Progenitor cell of endocrine pancreas (in vitro differentiated cells): ENCODE measurements around the gene TPCN2. TPM values are rescaled to one million over a fixed set of nuclear protein-coding genes. Genes with fewer than 3 reads are reported as not detected.

Experiments used
- DNase-seq: peaks from one replicate; pipeline ENCODE4 v3.0.0; 2021; ENCODE audit warnings: low spot score; ENCODE audit not compliant: unreplicated experiment
- H3K27ac Mint-ChIP-seq: 2 replicates; pipeline ENCODE4 v1.8.0; 2021; ENCODE audit warnings: mild to moderate bottlenecking, moderate library complexity, mixed read lengths
- H3K27me3 Mint-ChIP-seq: 2 replicates; pipeline ENCODE4 v1.8.0; 2021; ENCODE audit warnings: mixed read lengths
- H3K36me3 Mint-ChIP-seq: 2 replicates; pipeline ENCODE4 v1.8.0; 2022; ENCODE audit warnings: mixed read lengths; ENCODE audit not compliant: insufficient read depth
- H3K4me1 Mint-ChIP-seq: 2 replicates; pipeline ENCODE4 v1.8.0; 2021; ENCODE audit warnings: low read depth, mixed read lengths
- H3K4me3 Mint-ChIP-seq: 2 replicates; pipeline ENCODE4 v1.8.0; 2021; ENCODE audit warnings: low read depth, mild to moderate bottlenecking, moderate library complexity, mixed read lengths
- H3K9me3 Mint-ChIP-seq: 2 replicates; pipeline ENCODE4 v1.8.0; 2021; ENCODE audit warnings: low read depth, mixed read lengths
- CTCF ChIP-seq: fragments of 200-600 bp; sonication (generic); IDR thresholded peaks from one replicate; pipeline ENCODE4 v1.5.0; 2021; ENCODE audit warnings: antibody characterized with exemption, mild to moderate bottlenecking; ENCODE audit not compliant: unreplicated experiment
- microRNA-seq: library from miRNA; unstranded; fragments of <30 nt; microRNA quantifications from one replicate; pipeline ENCODE4 v1.1.0, GENCODE V29; 2020; ENCODE audit warnings: borderline number of aligned reads; ENCODE audit not compliant: unreplicated experiment
- total RNA-seq: library from RNA; stranded (reverse); gene quantifications from 2 replicates; pipeline ENCODE4 v1.2.1, GENCODE V29; 2021

The TPCN2 gene
- total RNA-seq, 1 donor from 2014 or later, result 19.7 TPM

- no peak for TF ChIP-seq CTCF
- Mint-ChIP-seq H3K9me3 (no peaks in the 10 kb centered on the region), H3K36me3 (no peaks in the 10 kb centered on the region), H3K27me3 (peaks cover 3% of the 10 kb centered on the region), H3K4me3 (no peak overlapping the region), H3K27ac (peak overlapping the region; percentile 19), H3K4me1 (peaks cover 12% of the 10 kb centered on the region)
- no peak for DNase-seq
These were observed 134.9 kb downstream of the TPCN2 start for GRCh38 chr11:69183613-69184012.

Small RNA genes lying within 50 kb of the gene (microRNA-seq; reads per million reads assigned to microRNA genes)
- not detected for gene MIR3164

Other genes with a start within 250 kb of the TPCN2 start
- gene CPT1A, start 207.0 kb upstream of the TPCN2 start, total RNA-seq, result 3.8 and 5.7 TPM in 2 replicates
- gene MRPL21, start 145.1 kb upstream of the TPCN2 start, total RNA-seq, result 51.4 and 54.0 TPM in 2 replicates
- 30.6 and 30.8 TPM in 2 replicates for gene IGHMBP2, start 145.0 kb upstream of the TPCN2 start, total RNA-seq
- not detected in 2 replicates for gene MRGPRD, start 67.9 kb upstream of the TPCN2 start, total RNA-seq
- 0.24 and 0.41 TPM in 2 replicates for gene MRGPRF, start 35.7 kb upstream of the TPCN2 start, total RNA-seq
- gene SMIM38, start 107.0 kb downstream of the TPCN2 start, total RNA-seq, result 0.65 and 1.2 TPM in 2 replicates
- 0.14 TPM in 1 of 2 replicates, not detected in the other for gene MYEOV, start 245.2 kb downstream of the TPCN2 start, total RNA-seq